ENCODE data around the gene ARHGEF26. TPM values are rescaled to one million over a fixed set of nuclear protein-coding genes. Genes with fewer than 3 reads are reported as not detected.

Gene ARHGEF26
- total RNA-seq, 2 experiments from 2014 or later: 0.14 to 0.16 TPM

GRCh38 chr3:154188437-154188836 is 67.2 kb downstream of the ARHGEF26 start:
- Mint-ChIP-seq H3K4me1 (no peaks in the 10 kb centered on the region), H3K9me3 (ENCODE audit: low read depth) (no peaks in the 10 kb centered on the region), H3K27ac (no peak overlapping the region), H3K36me3 (ENCODE audit: low read depth) (no peaks in the 10 kb centered on the region), H3K4me3 (no peak overlapping the region), H3K27me3 (peaks cover 8% of the 10 kb centered on the region)
- ChIA-PET POLR2A (no interaction called here), CTCF (interaction anchor here (0.6 kb wide), 1 partner anchor 1103 kb away, joined by 3 read pairs; no protein-coding TSS in a partner anchor)
- intact Hi-C loops (cut with DNase I, micrococcal nuclease): no loop called here
- DNase-seq: no peak
- ATAC-seq: no peak

GRCh38 chr3:154188846-154189245 is 67.7 kb downstream of the ARHGEF26 start:
- ATAC-seq (no peak), DNase-seq (no peak)
- ChIA-PET POLR2A (no interaction called here), CTCF (interaction anchor here (0.6 kb wide), 1 partner anchor 1103 kb away, joined by 3 read pairs; no protein-coding TSS in a partner anchor)
- H3K27ac Mint-ChIP-seq: no peak overlapping the region
- no peaks in the 10 kb centered on the region for H3K9me3 Mint-ChIP-seq (ENCODE audit: low read depth)
- no peak overlapping the region for H3K4me3 Mint-ChIP-seq
- no peaks in the 10 kb centered on the region for H3K4me1 Mint-ChIP-seq
- peaks cover 8% of the 10 kb centered on the region for H3K27me3 Mint-ChIP-seq
- H3K36me3 Mint-ChIP-seq (ENCODE audit: low read depth): no peaks in the 10 kb centered on the region
- intact Hi-C loops (cut with DNase I, micrococcal nuclease): no loop called here

- H3K4me1 Mint-ChIP-seq: no peaks in the 10 kb centered on the region
- intact Hi-C loops (cut with DNase I, micrococcal nuclease): no loop called here
- H3K27me3 Mint-ChIP-seq: peaks cover 8% of the 10 kb centered on the region
- no peaks in the 10 kb centered on the region for H3K36me3 Mint-ChIP-seq (ENCODE audit: low read depth)
- no peak overlapping the region for H3K4me3 Mint-ChIP-seq
- POLR2A ChIA-PET: no interaction called here
- ATAC-seq (no peak), DNase-seq (no peak)
- CTCF ChIA-PET: no interaction called here
- H3K9me3 Mint-ChIP-seq (ENCODE audit: low read depth): no peaks in the 10 kb centered on the region
- no peak overlapping the region for H3K27ac Mint-ChIP-seq
Measured at GRCh38 chr3:154191520-154191919, 70.3 kb downstream of the ARHGEF26 start.

- Mint-ChIP-seq H3K4me3 (no peak overlapping the region), H3K36me3 (ENCODE audit: low read depth) (no peaks in the 10 kb centered on the region), H3K27ac (no peak overlapping the region), H3K9me3 (ENCODE audit: low read depth) (no peaks in the 10 kb centered on the region), H3K4me1 (no peaks in the 10 kb centered on the region), H3K27me3 (peaks cover 8% of the 10 kb centered on the region)
- POLR2A ChIA-PET: interaction anchor here (0.7 kb wide), 1 partner anchor 72 kb away, joined by 3 read pairs; no protein-coding TSS in a partner anchor
- CTCF ChIA-PET: interaction anchor here (1.0 kb wide), 1 partner anchor 8 kb away, joined by 3 read pairs; no protein-coding TSS in a partner anchor
- intact Hi-C loops (cut with DNase I, micrococcal nuclease): no loop called here
- DNase-seq (no peak), ATAC-seq (no peak)
Measured at GRCh38 chr3:154192225-154192624, 71.0 kb downstream of the ARHGEF26 start.

- Mint-ChIP-seq H3K36me3 (ENCODE audit: low read depth) (no peaks in the 10 kb centered on the region), H3K9me3 (ENCODE audit: low read depth) (no peaks in the 10 kb centered on the region), H3K27me3 (peaks cover 8% of the 10 kb centered on the region), H3K27ac (no peak overlapping the region), H3K4me1 (no peaks in the 10 kb centered on the region), H3K4me3 (no peak overlapping the region)
- DNase-seq: no peak
- ChIA-PET CTCF (interaction anchor here (0.9 to 1.0 kb wide), 2 partner anchors 9 to 32 kb away, joined by 3 read pairs; no protein-coding TSS in a partner anchor), POLR2A (interaction anchor here (0.7 kb wide), 1 partner anchor 72 kb away, joined by 3 read pairs; no protein-coding TSS in a partner anchor)
- ATAC-seq: no peak
- intact Hi-C loops (cut with DNase I, micrococcal nuclease): no loop called here
Measured at GRCh38 chr3:154193000-154193615, 71.9 kb downstream of the ARHGEF26 start.

GRCh38 chr3:154194877-154195276 is 73.7 kb downstream of the ARHGEF26 start:
- CTCF ChIA-PET: no interaction called here
- Mint-ChIP-seq H3K27ac (no peak overlapping the region), H3K4me3 (no peak overlapping the region), H3K9me3 (ENCODE audit: low read depth) (peaks cover 2% of the 10 kb centered on the region), H3K4me1 (no peaks in the 10 kb centered on the region), H3K27me3 (peaks cover 8% of the 10 kb centered on the region), H3K36me3 (ENCODE audit: low read depth) (no peaks in the 10 kb centered on the region)
- intact Hi-C loops (cut with DNase I, micrococcal nuclease): no loop called here
- no peak for ATAC-seq
- DNase-seq: no peak
- POLR2A ChIA-PET: no interaction called here

- Mint-ChIP-seq H3K4me3 (no peak overlapping the region), H3K27me3 (peaks cover 8% of the 10 kb centered on the region), H3K9me3 (ENCODE audit: low read depth) (peaks cover 2% of the 10 kb centered on the region), H3K27ac (no peak overlapping the region), H3K4me1 (no peaks in the 10 kb centered on the region), H3K36me3 (ENCODE audit: low read depth) (no peaks in the 10 kb centered on the region)
- intact Hi-C loops (cut with DNase I, micrococcal nuclease): no loop called here
- DNase-seq: no peak
- ChIA-PET POLR2A (no interaction called here), CTCF (no interaction called here)
- no peak for ATAC-seq
Measured at GRCh38 chr3:154195620-154196356, 74.6 kb downstream of the ARHGEF26 start.

- Mint-ChIP-seq H3K36me3 (ENCODE audit: low read depth) (no peaks in the 10 kb centered on the region), H3K4me3 (no peak overlapping the region), H3K9me3 (ENCODE audit: low read depth) (peaks cover 2% of the 10 kb centered on the region), H3K27ac (no peak overlapping the region), H3K4me1 (no peaks in the 10 kb centered on the region), H3K27me3 (peaks cover 9% of the 10 kb centered on the region)
- DNase-seq: no peak
- CTCF ChIA-PET: no interaction called here
- intact Hi-C loops (cut with DNase I, micrococcal nuclease): loop anchor here in 1 of 2 experiments (1.0 kb wide), 1 partner anchor 23 kb away; no protein-coding TSS in a partner anchor
- POLR2A ChIA-PET: interaction anchor here (0.6 kb wide), 1 partner anchor 30 kb away, joined by 3 read pairs; no protein-coding TSS in a partner anchor
- no peak for ATAC-seq
Measured at GRCh38 chr3:154197751-154198150, 76.6 kb downstream of the ARHGEF26 start.

GRCh38 chr3:154209499-154209898 is 88.3 kb downstream of the ARHGEF26 start:
- H3K27me3 Mint-ChIP-seq: peaks cover 7% of the 10 kb centered on the region
- POLR2A ChIA-PET: no interaction called here
- no peaks in the 10 kb centered on the region for H3K36me3 Mint-ChIP-seq (ENCODE audit: low read depth)
- intact Hi-C loops (cut with DNase I, micrococcal nuclease): no loop called here
- H3K27ac Mint-ChIP-seq: no peak overlapping the region
- H3K4me1 Mint-ChIP-seq: no peaks in the 10 kb centered on the region
- CTCF ChIA-PET: no interaction called here
- ATAC-seq (no peak), DNase-seq (no peak)
- H3K4me3 Mint-ChIP-seq: no peak overlapping the region
- H3K9me3 Mint-ChIP-seq (ENCODE audit: low read depth): no peaks in the 10 kb centered on the region

GRCh38 chr3:154210986-154211385 is 89.8 kb downstream of the ARHGEF26 start:
- peaks cover 7% of the 10 kb centered on the region for H3K27me3 Mint-ChIP-seq
- ChIA-PET POLR2A (no interaction called here), CTCF (interaction anchor here (0.6 kb wide), 1 partner anchor 159 kb away, joined by 3 read pairs; no protein-coding TSS in a partner anchor)
- no peaks in the 10 kb centered on the region for H3K4me1 Mint-ChIP-seq
- intact Hi-C loops (cut with DNase I, micrococcal nuclease): no loop called here
- H3K4me3 Mint-ChIP-seq: no peak overlapping the region
- no peaks in the 10 kb centered on the region for H3K9me3 Mint-ChIP-seq (ENCODE audit: low read depth)
- DNase-seq: no peak
- H3K27ac Mint-ChIP-seq: no peak overlapping the region
- ATAC-seq: no peak
- H3K36me3 Mint-ChIP-seq (ENCODE audit: low read depth): no peaks in the 10 kb centered on the region

- POLR2A ChIA-PET: no interaction called here
- intact Hi-C loops (cut with DNase I, micrococcal nuclease): no loop called here
- H3K4me1 Mint-ChIP-seq: no peaks in the 10 kb centered on the region
- DNase-seq: no peak
- H3K36me3 Mint-ChIP-seq (ENCODE audit: low read depth): no peaks in the 10 kb centered on the region
- H3K27ac Mint-ChIP-seq: no peak overlapping the region
- no peak overlapping the region for H3K4me3 Mint-ChIP-seq
- no peaks in the 10 kb centered on the region for H3K9me3 Mint-ChIP-seq (ENCODE audit: low read depth)
- no peak for ATAC-seq
- peaks cover 3% of the 10 kb centered on the region for H3K27me3 Mint-ChIP-seq
- CTCF ChIA-PET: no interaction called here
Measured at GRCh38 chr3:154214306-154214705, 93.1 kb downstream of the ARHGEF26 start.

- H3K4me1 Mint-ChIP-seq: no peaks in the 10 kb centered on the region
- ChIA-PET POLR2A (no interaction called here), CTCF (no interaction called here)
- no peak overlapping the region for H3K4me3 Mint-ChIP-seq
- no peak for ATAC-seq
- no peaks in the 10 kb centered on the region for H3K36me3 Mint-ChIP-seq (ENCODE audit: low read depth)
- no peaks in the 10 kb centered on the region for H3K9me3 Mint-ChIP-seq (ENCODE audit: low read depth)
- intact Hi-C loops (cut with DNase I, micrococcal nuclease): no loop called here
- peaks cover 5% of the 10 kb centered on the region for H3K27me3 Mint-ChIP-seq
- no peak for DNase-seq
- H3K27ac Mint-ChIP-seq: no peak overlapping the region
Measured at GRCh38 chr3:154217671-154218070, 96.5 kb downstream of the ARHGEF26 start.
